Keratinocyte (primary cell): ENCODE measurements around the gene ARHGAP8. TPM values are rescaled to one million over a fixed set of nuclear protein-coding genes. Genes with fewer than 3 reads are reported as not detected.

Experiments
- DNase-seq: peaks from one replicate; pipeline ENCODE4 v3.0.0-alpha.2; 2011; ENCODE audit warnings: low read depth, missing footprints, low spot score
- FAIRE-seq: peaks from 2 replicates; lab custom pipeline; 2011; peaks lifted over from hg19 to GRCh38; lab: Jason Lieb, UNC
- H2AFZ ChIP-seq: 2 replicates; pipeline ENCODE4 v1.6.0; 2012; ENCODE audit warnings: low read length, control low read depth, inconsistent platforms; ENCODE audit not compliant: control insufficient read depth
- H3K27ac ChIP-seq: 2 replicates; pipeline ENCODE4 v1.5.1; 2011; ENCODE audit warnings: low read length; ENCODE audit not compliant: control insufficient read depth, insufficient read depth
- H3K27me3 ChIP-seq: 3 replicates; pipeline ENCODE4 v1.6.0; 2011; ENCODE audit warnings: low read length; ENCODE audit not compliant: control insufficient read depth, insufficient read depth; ENCODE audit errors: extremely low read depth
- H3K36me3 ChIP-seq, 2 experiments: 2 replicates in 1 of 2; 3 replicates in 1 of 2; pipeline ENCODE4 v1.5.1; 2011; ENCODE audit warnings: low read length in 2 of 2, mild to moderate bottlenecking in 1 of 2; ENCODE audit not compliant: control insufficient read depth in 2 of 2, insufficient read depth in 2 of 2; ENCODE audit errors: extremely low read depth in 1 of 2
- H3K4me1 ChIP-seq: 3 replicates; pipeline ENCODE4 v1.5.1; 2011; ENCODE audit warnings: low read length; ENCODE audit not compliant: control insufficient read depth, insufficient read depth; ENCODE audit errors: extremely low read depth
- H3K4me2 ChIP-seq: 3 replicates; pipeline ENCODE4 v1.6.0; 2011; ENCODE audit warnings: low read depth, low read length; ENCODE audit not compliant: control insufficient read depth, insufficient read depth; ENCODE audit errors: extremely low read depth
- H3K4me3 ChIP-seq, 3 experiments: fragments of 200-600 bp in 1 of 3; sonication (generic) in 1 of 3; 2 replicates in 2 of 3; 3 replicates in 1 of 3; pipeline ENCODE4 v1.5.1; 2011 to 2016; ENCODE audit warnings: low read length in 3 of 3, mild to moderate bottlenecking in 3 of 3, control low read depth in 2 of 3, inconsistent platforms in 1 of 3, low read depth in 1 of 3, mixed read lengths in 1 of 3, mixed run types in 1 of 3, moderate library complexity in 1 of 3; ENCODE audit not compliant: control insufficient read depth in 2 of 3, insufficient read depth in 2 of 3; ENCODE audit errors: extremely low read depth in 1 of 3
- H3K79me2 ChIP-seq: 2 replicates; pipeline ENCODE4 v1.6.0; 2012; ENCODE audit warnings: low read length; ENCODE audit not compliant: control insufficient read depth, insufficient read depth
- H3K9ac ChIP-seq: 3 replicates; pipeline ENCODE4 v1.6.0; 2011; ENCODE audit warnings: low read length; ENCODE audit not compliant: control insufficient read depth, insufficient read depth; ENCODE audit errors: extremely low read depth
- H3K9me1 ChIP-seq: 3 replicates; pipeline ENCODE4 v1.6.0; 2011; ENCODE audit warnings: low read length; ENCODE audit not compliant: control insufficient read depth, insufficient read depth; ENCODE audit errors: extremely low read depth
- H3K9me3 ChIP-seq: 2 replicates; pipeline ENCODE4 v1.5.1; 2012; ENCODE audit warnings: low read depth, low read length; ENCODE audit not compliant: control insufficient read depth
- H4K20me1 ChIP-seq: 3 replicates; pipeline ENCODE4 v1.6.0; 2011; ENCODE audit warnings: low read length; ENCODE audit not compliant: control insufficient read depth, insufficient read depth; ENCODE audit errors: extremely low read depth
- CTCF ChIP-seq, 3 experiments: IDR thresholded peaks in 1 of 3; conservative IDR thresholded peaks in 1 of 3; optimal IDR thresholded peaks in 1 of 3; 2 replicates in 2 of 3; 3 replicates in 1 of 3; pipeline versions ENCODE3 to v1.5.1; 2011; ENCODE audit warnings: low read length in 3 of 3, mild to moderate bottlenecking in 3 of 3, moderate library complexity in 2 of 3, control low read depth in 1 of 3, inconsistent platforms in 1 of 3; ENCODE audit not compliant: insufficient read depth in 2 of 3; ENCODE audit errors: extremely low read depth in 1 of 3
- EZH2 ChIP-seq: IDR thresholded peaks from one replicate; pipeline ENCODE4 v1.6.1; 2012; ENCODE audit warnings: inconsistent platforms, mild to moderate bottlenecking, low read length, moderate library complexity
- dilution Hi-C: fragments of 300-500 bp; cut with MboI; formaldehyde crosslinking; loops from one replicate; pipeline ENCODE4 v1.7.0; 2020; ENCODE audit warnings: low sequenced_read_pairs; ENCODE audit not compliant: extremely low pct_ligation_motif_present
- polyA plus RNA-seq, 5 experiments: library from polyadenylated mRNA; depleted of rRNA in 3 of 5; stranded (reverse) in 3 of 5; stranded (forward) in 1 of 5; unstranded in 1 of 5; fragments of >200 nt; gene quantifications; 1 replicate in 1 of 5; 2 replicates in 3 of 5; 3 replicates in 1 of 5; pipeline versions ENCODE4 v1.2.1 to v1.2.3, GENCODE V29; 2011 to 2012; ENCODE audit warnings: missing spikeins in 2 of 5, low read depth in 1 of 5, low replicate concordance in 1 of 5

ARHGAP8 gene
- polyA plus RNA-seq, 1 donor (not counting 4 experiments of a cell fraction or from before 2014, with no cell fraction given): 21.3 TPM

- FAIRE-seq: no peak
- Histone ChIP-seq H3K79me2 (peaks cover 3% of the 10 kb centered on the region), H3K9me1 (no peaks in the 10 kb centered on the region), H4K20me1 (no peaks in the 10 kb centered on the region), H3K27ac (no peak overlapping the region), H3K9me3 (no peaks in the 10 kb centered on the region), H3K4me2 (no peak overlapping the region), H3K27me3 (no peaks in the 10 kb centered on the region), H3K4me3 (no peak overlapping the region), H3K9ac (no peak overlapping the region), H2AFZ (no peak overlapping the region), H3K36me3 (peaks cover 3 to 11% of the 10 kb centered on the region in 2 experiments), H3K4me1 (no peaks in the 10 kb centered on the region)
- TF ChIP-seq EZH2: no peak
- no peak for TF ChIP-seq CTCF (optimal IDR thresholded peaks at IDR 0.05 in 1 of 3, IDR thresholded peaks at IDR 0.05 in 1 of 3, conservative IDR thresholded peaks at IDR 0.05 in 1 of 3; ENCODE audit: extremely low read depth in 1 of 3, insufficient read depth in 2 of 3, low read length in 3 of 3)
- DNase-seq: no peak
- dilution Hi-C loops: no loop called here
These were observed 31.2 kb downstream of the ARHGAP8 start for GRCh38 chr22:44783581-44783980.

GRCh38 chr22:44786136-44786535, 33.8 kb downstream of the ARHGAP8 start:
- peaks cover 3% of the 10 kb centered on the region for H3K79me2 ChIP-seq
- no peak overlapping the region for H2AFZ ChIP-seq
- no peak for DNase-seq
- no peaks in the 10 kb centered on the region for H3K9me1 ChIP-seq
- peaks cover 3 to 12% of the 10 kb centered on the region in 2 experiments for H3K36me3 ChIP-seq
- no peak overlapping the region for H3K27ac ChIP-seq
- dilution Hi-C loops: no loop called here
- no peaks in the 10 kb centered on the region for H3K9me3 ChIP-seq
- H3K27me3 ChIP-seq: no peaks in the 10 kb centered on the region
- no peak overlapping the region for H3K4me2 ChIP-seq
- TF ChIP-seq CTCF (optimal IDR thresholded peaks at IDR 0.05 in 1 of 3, IDR thresholded peaks at IDR 0.05 in 1 of 3, conservative IDR thresholded peaks at IDR 0.05 in 1 of 3; ENCODE audit: extremely low read depth in 1 of 3, insufficient read depth in 2 of 3, low read length in 3 of 3) (no peak), EZH2 (no peak)
- no peaks in the 10 kb centered on the region for H4K20me1 ChIP-seq
- no peak for FAIRE-seq
- H3K9ac ChIP-seq: no peak overlapping the region
- H3K4me3 ChIP-seq: no peak overlapping the region
- no peaks in the 10 kb centered on the region for H3K4me1 ChIP-seq
